Loucy (cell line): Measurements from ENCODE around the gene CADM1.

Experiments used
- H2AFZ ChIP-seq: fragments of 200-600 bp; sonication (generic); 2 replicates; pipeline ENCODE4 v1.6.0; 2016; ENCODE audit warnings: antibody characterized with exemption, mild to moderate bottlenecking, low read length, moderate library complexity
- H3F3A ChIP-seq: fragments of 200-600 bp; 2 replicates; pipeline ENCODE4 v1.6.0; 2016; ENCODE audit warnings: antibody characterized with exemption, low read depth, mild to moderate bottlenecking
- H3K27me3 ChIP-seq: fragments of 200-600 bp; sonication (generic); 2 replicates; pipeline ENCODE4 v1.6.1; 2014; ENCODE audit warnings: low read length, mild to moderate bottlenecking; ENCODE audit not compliant: insufficient read depth, poor library complexity, severe bottlenecking
- H3K36me3 ChIP-seq: fragments of 200-600 bp; sonication (generic); 2 replicates; pipeline ENCODE4 v1.6.1; 2016; ENCODE audit warnings: low read length; ENCODE audit not compliant: insufficient read depth
- H3K4me1 ChIP-seq: fragments of 200-600 bp; sonication (generic); 2 replicates; pipeline ENCODE4 v1.5.1; 2014; ENCODE audit warnings: low read length, mild to moderate bottlenecking; ENCODE audit not compliant: insufficient read depth, poor library complexity, severe bottlenecking
- H3K4me2 ChIP-seq: fragments of 200-600 bp; sonication (generic); 2 replicates; pipeline ENCODE4 v1.6.0; 2014; ENCODE audit warnings: antibody characterized with exemption, low read length, low read depth, mild to moderate bottlenecking; ENCODE audit not compliant: poor library complexity, severe bottlenecking
- H3K4me3 ChIP-seq: fragments of 200-600 bp; sonication (generic); 2 replicates; pipeline ENCODE4 v1.5.1; 2014; ENCODE audit warnings: low read length, mild to moderate bottlenecking, mixed read lengths; ENCODE audit not compliant: poor library complexity, severe bottlenecking
- H3K79me2 ChIP-seq: fragments of 200-600 bp; sonication (generic); 2 replicates; pipeline ENCODE4 v1.6.1; 2014; ENCODE audit warnings: low read length; ENCODE audit not compliant: insufficient read depth
- H3K9ac ChIP-seq: fragments of 200-600 bp; sonication (generic); 2 replicates; pipeline ENCODE4 v1.6.0; 2014; ENCODE audit warnings: mild to moderate bottlenecking, low read depth, low read length, moderate library complexity; ENCODE audit not compliant: poor library complexity, severe bottlenecking
- H3K9me2 ChIP-seq: fragments of 200-600 bp; sonication (generic); replicated peaks from 2 replicates; pipeline ENCODE4 v1.6.1; 2016; ENCODE audit warnings: low read depth, low read length, mixed read lengths
- H3K9me3 ChIP-seq: fragments of 200-600 bp; sonication (generic); 2 replicates; pipeline ENCODE4 v1.6.1; 2014; ENCODE audit warnings: mild to moderate bottlenecking, antibody characterized with exemption, low read length, low read depth; ENCODE audit not compliant: insufficient read depth
- H4K20me1 ChIP-seq: fragments of 200-600 bp; sonication (generic); 2 replicates; pipeline ENCODE4 v1.6.0; 2014; ENCODE audit warnings: antibody characterized with exemption, low read length, mild to moderate bottlenecking; ENCODE audit not compliant: insufficient read depth, poor library complexity, severe bottlenecking
- EZH2phosphoT487 ChIP-seq: fragments of 200-600 bp; IDR thresholded peaks from 2 replicates; pipeline ENCODE4 v1.6.1; 2018; ENCODE audit warnings: antibody characterized with exemption, mild to moderate bottlenecking, moderate library complexity, borderline replicate concordance
- TF ChIP-seq, protein P1 (sequence below): fragments of 200-600 bp; sonication (generic); conservative IDR thresholded peaks from 2 replicates; pipeline ENCODE4 v1.5.1; 2014; ENCODE audit warnings: mild to moderate bottlenecking, antibody characterized with exemption, low read length

CADM1 gene

DNA sequence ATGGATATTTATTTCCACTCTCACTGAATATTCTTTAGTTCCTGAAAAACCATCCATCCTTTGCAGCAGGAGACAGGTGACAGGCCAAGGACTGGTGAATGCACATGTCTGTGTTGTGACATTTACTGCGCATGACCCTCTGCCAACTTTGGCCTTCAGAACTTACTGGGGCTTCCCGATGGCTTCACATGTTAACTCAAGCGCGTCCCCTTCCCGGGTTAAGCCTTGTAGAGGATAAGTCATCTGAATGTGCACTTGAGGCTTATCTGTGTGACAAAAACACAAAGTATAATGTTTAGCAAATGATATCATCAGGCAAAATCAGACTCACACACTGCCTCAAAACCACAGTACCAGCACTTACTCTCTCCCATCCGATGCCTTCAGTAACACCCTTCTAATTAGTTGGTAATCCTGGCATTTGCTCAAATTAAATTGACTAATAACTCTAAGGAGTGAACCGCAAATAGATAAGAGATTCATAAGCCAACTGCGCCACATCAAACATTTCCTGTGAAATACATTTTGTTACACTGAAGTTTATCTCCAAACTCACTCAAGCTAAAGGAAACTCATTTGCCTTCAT lies 286.4 kb downstream of the CADM1 start:
- Histone ChIP-seq H3K9me2 (no peaks in the 10 kb centered on the region), H3K4me2 (no peak overlapping the region), H3K9me3 (no peaks in the 10 kb centered on the region), H3F3A (no peaks in the 10 kb centered on the region), H3K4me3 (no peak overlapping the region), H4K20me1 (no peaks in the 10 kb centered on the region), H2AFZ (no peak overlapping the region), H3K79me2 (no peaks in the 10 kb centered on the region), H3K4me1 (no peaks in the 10 kb centered on the region), H3K27me3 (no peaks in the 10 kb centered on the region), H3K36me3 (no peaks in the 10 kb centered on the region), H3K9ac (no peak overlapping the region)
- TF ChIP-seq, protein P1, sequence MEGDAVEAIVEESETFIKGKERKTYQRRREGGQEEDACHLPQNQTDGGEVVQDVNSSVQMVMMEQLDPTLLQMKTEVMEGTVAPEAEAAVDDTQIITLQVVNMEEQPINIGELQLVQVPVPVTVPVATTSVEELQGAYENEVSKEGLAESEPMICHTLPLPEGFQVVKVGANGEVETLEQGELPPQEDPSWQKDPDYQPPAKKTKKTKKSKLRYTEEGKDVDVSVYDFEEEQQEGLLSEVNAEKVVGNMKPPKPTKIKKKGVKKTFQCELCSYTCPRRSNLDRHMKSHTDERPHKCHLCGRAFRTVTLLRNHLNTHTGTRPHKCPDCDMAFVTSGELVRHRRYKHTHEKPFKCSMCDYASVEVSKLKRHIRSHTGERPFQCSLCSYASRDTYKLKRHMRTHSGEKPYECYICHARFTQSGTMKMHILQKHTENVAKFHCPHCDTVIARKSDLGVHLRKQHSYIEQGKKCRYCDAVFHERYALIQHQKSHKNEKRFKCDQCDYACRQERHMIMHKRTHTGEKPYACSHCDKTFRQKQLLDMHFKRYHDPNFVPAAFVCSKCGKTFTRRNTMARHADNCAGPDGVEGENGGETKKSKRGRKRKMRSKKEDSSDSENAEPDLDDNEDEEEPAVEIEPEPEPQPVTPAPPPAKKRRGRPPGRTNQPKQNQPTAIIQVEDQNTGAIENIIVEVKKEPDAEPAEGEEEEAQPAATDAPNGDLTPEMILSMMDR: no peak
- no peak for TF ChIP-seq EZH2phosphoT487

DNA sequence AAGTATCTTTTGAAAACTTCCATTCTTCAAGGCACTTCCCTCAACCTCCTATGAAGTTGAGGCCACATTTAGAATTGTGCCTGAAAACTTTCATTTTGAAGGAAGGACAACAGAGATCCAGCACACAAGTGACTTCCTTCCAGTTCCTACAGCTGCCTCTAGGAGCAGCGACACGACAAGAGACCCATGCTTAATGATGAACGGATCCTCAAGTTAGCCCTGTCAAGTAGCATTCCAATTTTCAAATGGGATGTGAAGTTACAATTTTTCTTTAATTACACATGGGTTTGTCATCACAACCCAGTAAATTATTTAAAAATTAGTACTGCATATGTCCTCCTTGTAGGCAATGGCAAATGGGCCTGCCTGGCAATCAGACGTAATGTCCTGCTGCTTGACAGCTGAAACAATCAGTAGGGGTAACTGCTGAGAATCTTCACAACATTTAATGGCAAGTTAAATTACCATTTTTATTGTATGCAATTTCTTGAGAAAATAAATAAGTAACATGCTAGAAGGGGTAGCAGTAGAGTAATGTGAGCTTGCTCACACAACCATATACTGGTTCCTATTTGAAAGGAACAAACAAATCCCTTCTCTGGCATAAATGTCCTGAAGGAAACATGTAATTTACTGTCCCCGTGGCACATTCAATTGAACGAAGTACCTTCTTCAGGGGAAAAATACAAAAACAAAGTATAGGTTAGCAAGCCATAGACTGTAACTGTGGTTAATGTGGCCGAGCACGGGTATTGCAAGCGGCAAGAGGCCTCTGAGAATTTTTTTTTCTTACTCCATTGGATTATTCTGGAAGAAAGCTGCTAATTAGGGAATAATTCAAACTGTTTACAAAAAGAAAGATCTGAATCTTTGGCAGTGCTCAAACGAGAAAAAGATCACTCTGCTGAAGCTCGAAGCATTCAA lies 288.3 kb downstream of the CADM1 start:
- Histone ChIP-seq H3K9me2 (no peaks in the 10 kb centered on the region), H3K79me2 (no peaks in the 10 kb centered on the region), H3K4me2 (no peak overlapping the region), H3K36me3 (no peaks in the 10 kb centered on the region), H3K9me3 (no peaks in the 10 kb centered on the region), H4K20me1 (no peaks in the 10 kb centered on the region), H3K27me3 (no peaks in the 10 kb centered on the region), H3K9ac (no peak overlapping the region), H3K4me3 (no peak overlapping the region), H2AFZ (no peak overlapping the region), H3K4me1 (no peaks in the 10 kb centered on the region), H3F3A (no peaks in the 10 kb centered on the region)
- TF ChIP-seq, protein P1: peak; percentile 62
- TF ChIP-seq EZH2phosphoT487: no peak

DNA sequence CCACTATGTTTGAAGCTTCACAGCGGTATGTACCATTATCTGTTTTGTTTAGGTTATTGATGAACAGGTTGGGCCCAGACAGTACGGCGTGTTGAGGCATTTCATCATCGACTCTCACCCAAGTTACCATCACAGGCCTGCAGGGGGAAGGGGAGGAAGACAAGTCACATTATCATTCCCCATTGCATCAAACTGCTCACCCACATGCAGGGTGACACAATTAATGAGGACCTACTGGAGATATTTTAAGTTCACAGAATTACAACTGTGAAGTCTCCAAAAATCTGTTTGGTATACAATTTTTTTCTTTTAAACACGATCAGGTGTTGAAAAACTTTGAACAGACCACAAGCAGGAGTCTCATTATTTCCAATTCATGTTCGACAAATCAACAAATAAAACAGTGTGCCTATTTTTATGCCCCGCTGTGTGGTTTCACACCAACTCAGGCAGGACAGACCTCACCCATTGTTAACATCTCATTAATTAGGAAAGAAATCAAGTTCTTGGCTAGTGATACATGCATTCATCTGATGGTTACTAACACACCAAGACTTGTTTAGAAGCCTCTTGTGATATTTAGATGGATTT lies 289.5 kb downstream of the CADM1 start:
- Histone ChIP-seq H3K27me3 (no peaks in the 10 kb centered on the region), H3K4me3 (no peak overlapping the region), H3K9me3 (no peaks in the 10 kb centered on the region), H2AFZ (no peak overlapping the region), H3K4me1 (no peaks in the 10 kb centered on the region), H3K79me2 (no peaks in the 10 kb centered on the region), H3K4me2 (no peak overlapping the region), H3K36me3 (no peaks in the 10 kb centered on the region), H4K20me1 (no peaks in the 10 kb centered on the region), H3F3A (no peaks in the 10 kb centered on the region), H3K9ac (no peak overlapping the region), H3K9me2 (no peaks in the 10 kb centered on the region)
- TF ChIP-seq, protein P1: no peak
- TF ChIP-seq EZH2phosphoT487: no peak
